HEK293 (cell line): ENCODE data around the gene CYB561D2.

ENCODE experiments used
- FEZF1 ChIP-seq: fragments of 450-650 bp; formaldehyde crosslinking; IDR thresholded peaks from 2 replicates; pipeline ENCODE4 v1.5.1; 2016; ENCODE audit warnings: missing biosample characterization, missing genetic modification characterization
- GLIS2 ChIP-seq: fragments of 450-650 bp; formaldehyde crosslinking; IDR thresholded peaks from 2 replicates; pipeline ENCODE4 v1.5.1; 2016; ENCODE audit warnings: missing biosample characterization, missing genetic modification characterization
- RBAK ChIP-seq: fragments of 450-650 bp; formaldehyde crosslinking; IDR thresholded peaks from 2 replicates; pipeline ENCODE4 v1.5.1; 2016; ENCODE audit warnings: missing biosample characterization, missing genetic modification characterization
- SALL2 ChIP-seq: fragments of 450-650 bp; formaldehyde crosslinking; IDR thresholded peaks from 2 replicates; pipeline ENCODE4 v1.5.0; 2017; ENCODE audit warnings: missing biosample characterization, mild to moderate bottlenecking, missing genetic modification characterization, borderline replicate concordance
- SP2 ChIP-seq: fragments of 450-650 bp; formaldehyde crosslinking; IDR thresholded peaks from 2 replicates; pipeline ENCODE4 v1.5.1; 2016; ENCODE audit warnings: missing biosample characterization, missing genetic modification characterization
- WT1 ChIP-seq: fragments of 450-650 bp; formaldehyde crosslinking; IDR thresholded peaks from 2 replicates; pipeline ENCODE4 v1.5.1; 2016; ENCODE audit warnings: missing biosample characterization, missing genetic modification characterization
- ZBTB17 ChIP-seq: fragments of 450-650 bp; formaldehyde crosslinking; IDR thresholded peaks from 2 replicates; pipeline ENCODE4 v1.5.1; 2016; ENCODE audit warnings: missing biosample characterization, missing genetic modification characterization
- ZBTB8A ChIP-seq: fragments of 450-650 bp; formaldehyde crosslinking; IDR thresholded peaks from 2 replicates; pipeline ENCODE4 v1.5.1; 2016; ENCODE audit warnings: missing biosample characterization, missing genetic modification characterization
- ZFHX2 ChIP-seq: fragments of 450-650 bp; formaldehyde crosslinking; conservative IDR thresholded peaks from 2 replicates; pipeline ENCODE4 v1.5.1; 2016; ENCODE audit warnings: missing biosample characterization, missing genetic modification characterization
- ZFP37 ChIP-seq: fragments of 450-650 bp; formaldehyde crosslinking; IDR thresholded peaks from 2 replicates; pipeline ENCODE4 v1.5.1; 2016; ENCODE audit warnings: missing biosample characterization, missing genetic modification characterization
- ZNF239 ChIP-seq: fragments of 450-650 bp; formaldehyde crosslinking; IDR thresholded peaks from 2 replicates; pipeline ENCODE4 v1.5.1; 2016; ENCODE audit warnings: missing biosample characterization, missing genetic modification characterization
- ZNF24 ChIP-seq: fragments of 450-650 bp; formaldehyde crosslinking; IDR thresholded peaks from 2 replicates; pipeline ENCODE4 v1.5.1; 2016; ENCODE audit warnings: missing biosample characterization, missing genetic modification characterization
- ZNF248 ChIP-seq: fragments of 450-650 bp; formaldehyde crosslinking; IDR thresholded peaks from 2 replicates; pipeline ENCODE4 v1.5.1; 2017; ENCODE audit warnings: missing biosample characterization, missing genetic modification characterization
- ZNF394 ChIP-seq: fragments of 450-650 bp; formaldehyde crosslinking; IDR thresholded peaks from 2 replicates; pipeline ENCODE4 v1.5.1; 2016; ENCODE audit warnings: missing biosample characterization, missing genetic modification characterization, mild to moderate bottlenecking, moderate library complexity, borderline replicate concordance
- ZNF426 ChIP-seq: fragments of 450-650 bp; formaldehyde crosslinking; IDR thresholded peaks from 2 replicates; pipeline ENCODE4 v1.5.1; 2017; ENCODE audit warnings: missing biosample characterization, missing genetic modification characterization, mild to moderate bottlenecking, inconsistent platforms, moderate library complexity
- ZNF510 ChIP-seq: fragments of 450-650 bp; formaldehyde crosslinking; IDR thresholded peaks from 2 replicates; pipeline ENCODE4 v1.5.1; 2018; ENCODE audit warnings: mild to moderate bottlenecking, missing genetic modification characterization, missing biosample characterization; ENCODE audit not compliant: insufficient replicate concordance
- ZNF530 ChIP-seq: fragments of 450-650 bp; formaldehyde crosslinking; IDR thresholded peaks from 2 replicates; pipeline ENCODE4 v1.5.1; 2016; ENCODE audit warnings: low read depth, missing biosample characterization, missing genetic modification characterization
- ZNF544 ChIP-seq: fragments of 450-650 bp; formaldehyde crosslinking; IDR thresholded peaks from 2 replicates; pipeline ENCODE4 v1.5.0; 2017; ENCODE audit warnings: missing biosample characterization, missing genetic modification characterization
- ZNF560 ChIP-seq: fragments of 450-650 bp; formaldehyde crosslinking; IDR thresholded peaks from 2 replicates; pipeline ENCODE4 v1.5.1; 2017; ENCODE audit warnings: missing biosample characterization, missing genetic modification characterization, borderline replicate concordance
- ZNF830 ChIP-seq: fragments of 450-650 bp; IDR thresholded peaks from 2 replicates; pipeline ENCODE4 v1.5.0; 2018; ENCODE audit warnings: missing biosample characterization, missing genetic modification characterization, low read depth, mild to moderate bottlenecking, moderate library complexity
- ZXDB ChIP-seq: fragments of 450-650 bp; formaldehyde crosslinking; IDR thresholded peaks from 2 replicates; pipeline ENCODE4 v1.5.1; 2016; ENCODE audit warnings: missing biosample characterization, missing genetic modification characterization
- TF ChIP-seq, protein P1 (sequence below): fragments of 450-650 bp; formaldehyde crosslinking; IDR thresholded peaks from 2 replicates; pipeline ENCODE4 v1.5.1; 2016; ENCODE audit warnings: missing biosample characterization, missing genetic modification characterization, borderline replicate concordance
- TF ChIP-seq, protein P2 (sequence below): fragments of 450-650 bp; formaldehyde crosslinking; IDR thresholded peaks from 2 replicates; pipeline ENCODE4 v1.5.1; 2016; ENCODE audit warnings: missing biosample characterization, missing genetic modification characterization
- TF ChIP-seq, protein P3 (sequence below): fragments of 450-650 bp; formaldehyde crosslinking; IDR thresholded peaks from 2 replicates; pipeline ENCODE4 v1.5.1; 2016; ENCODE audit warnings: missing biosample characterization, missing genetic modification characterization
- TF ChIP-seq, protein P4 (sequence below): fragments of 450-650 bp; formaldehyde crosslinking; conservative IDR thresholded peaks from 2 replicates; pipeline ENCODE4 v1.5.1; 2016; ENCODE audit warnings: low read depth, missing biosample characterization, missing genetic modification characterization
- TF ChIP-seq, protein P5 (sequence below): fragments of 450-650 bp; formaldehyde crosslinking; IDR thresholded peaks from 2 replicates; pipeline ENCODE4 v1.5.1; 2016; ENCODE audit warnings: missing biosample characterization, missing genetic modification characterization, low read depth
- TF ChIP-seq, protein P6 (sequence below): fragments of 450-650 bp; formaldehyde crosslinking; IDR thresholded peaks from 2 replicates; pipeline ENCODE4 v1.5.1; 2016; ENCODE audit warnings: missing biosample characterization, missing genetic modification characterization
- TF ChIP-seq, protein P7 (sequence below): fragments of 450-650 bp; formaldehyde crosslinking; IDR thresholded peaks from 2 replicates; pipeline ENCODE4 v1.5.1; 2016; ENCODE audit warnings: missing biosample characterization, missing genetic modification characterization

The CYB561D2 gene

DNA sequence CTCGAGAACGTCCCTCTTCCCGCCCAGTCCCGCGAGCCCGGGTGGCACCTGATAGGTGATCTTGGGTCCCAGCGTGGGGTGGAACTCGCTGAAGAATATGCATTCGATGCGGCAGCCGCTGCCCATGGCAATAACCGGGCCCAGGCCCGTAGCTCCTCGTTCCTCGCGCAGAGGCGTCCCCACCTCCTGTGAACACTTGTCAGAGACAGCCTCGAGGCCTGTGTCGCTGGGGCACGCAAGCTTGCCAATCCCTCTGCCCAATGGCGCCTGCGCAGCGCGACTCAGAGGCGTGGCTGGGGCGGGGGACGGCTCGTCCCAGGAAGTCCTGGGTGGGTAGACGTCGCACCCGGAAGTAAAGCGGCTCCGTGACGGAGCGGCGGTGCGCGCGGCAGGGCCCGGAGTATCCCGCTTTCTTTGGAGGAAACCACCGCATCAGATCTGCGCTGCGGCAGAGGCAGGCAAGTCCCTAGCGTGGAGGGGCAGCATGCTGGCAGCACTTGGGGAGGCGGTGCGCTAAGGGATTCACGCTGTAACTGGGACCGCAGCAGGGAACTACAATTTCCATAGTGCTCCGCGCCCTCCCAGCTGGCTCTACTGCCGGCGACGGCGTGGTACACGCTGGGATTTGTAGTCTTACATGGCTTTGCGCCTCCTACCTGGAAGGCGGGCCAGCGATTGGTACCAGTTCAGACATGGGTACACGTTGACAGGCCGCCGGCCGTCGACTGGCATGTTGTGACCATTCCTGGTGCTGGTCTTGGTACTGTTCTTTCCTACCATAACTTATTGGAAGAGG lies at the start of gene CYB561D2, which contains the start of gene NPRL2 (continued):
- TF ChIP-seq, protein P1, sequence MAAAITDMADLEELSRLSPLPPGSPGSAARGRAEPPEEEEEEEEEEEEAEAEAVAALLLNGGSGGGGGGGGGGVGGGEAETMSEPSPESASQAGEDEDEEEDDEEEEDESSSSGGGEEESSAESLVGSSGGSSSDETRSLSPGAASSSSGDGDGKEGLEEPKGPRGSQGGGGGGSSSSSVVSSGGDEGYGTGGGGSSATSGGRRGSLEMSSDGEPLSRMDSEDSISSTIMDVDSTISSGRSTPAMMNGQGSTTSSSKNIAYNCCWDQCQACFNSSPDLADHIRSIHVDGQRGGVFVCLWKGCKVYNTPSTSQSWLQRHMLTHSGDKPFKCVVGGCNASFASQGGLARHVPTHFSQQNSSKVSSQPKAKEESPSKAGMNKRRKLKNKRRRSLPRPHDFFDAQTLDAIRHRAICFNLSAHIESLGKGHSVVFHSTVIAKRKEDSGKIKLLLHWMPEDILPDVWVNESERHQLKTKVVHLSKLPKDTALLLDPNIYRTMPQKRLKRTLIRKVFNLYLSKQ (tag by site-specific recombination), result no peak
- TF ChIP-seq ZFP37, result no peak
- TF ChIP-seq, protein P2, sequence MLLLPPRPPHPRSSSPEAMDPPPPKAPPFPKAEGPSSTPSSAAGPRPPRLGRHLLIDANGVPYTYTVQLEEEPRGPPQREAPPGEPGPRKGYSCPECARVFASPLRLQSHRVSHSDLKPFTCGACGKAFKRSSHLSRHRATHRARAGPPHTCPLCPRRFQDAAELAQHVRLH (tag by site-specific recombination), result peak; percentile 77; the same call in 1 of the 2 replicates
- peak; percentile 97 for TF ChIP-seq ZNF394 (tag by site-specific recombination)
- TF ChIP-seq ZXDB, result peak; percentile 72
- TF ChIP-seq ZNF544, result no peak
- no peak for TF ChIP-seq ZNF560 (tag by site-specific recombination)
- peak; percentile 38; the same call in 1 of the 2 replicates for TF ChIP-seq ZBTB8A (tag by site-specific recombination)
- TF ChIP-seq ZNF248 (tag by site-specific recombination), result no peak
- no peak for TF ChIP-seq WT1 (tag by site-specific recombination)
- no peak for TF ChIP-seq ZNF530
- TF ChIP-seq SP2, result peak; percentile 86
- no peak for TF ChIP-seq RBAK (tag by site-specific recombination)
- TF ChIP-seq, protein P3, sequence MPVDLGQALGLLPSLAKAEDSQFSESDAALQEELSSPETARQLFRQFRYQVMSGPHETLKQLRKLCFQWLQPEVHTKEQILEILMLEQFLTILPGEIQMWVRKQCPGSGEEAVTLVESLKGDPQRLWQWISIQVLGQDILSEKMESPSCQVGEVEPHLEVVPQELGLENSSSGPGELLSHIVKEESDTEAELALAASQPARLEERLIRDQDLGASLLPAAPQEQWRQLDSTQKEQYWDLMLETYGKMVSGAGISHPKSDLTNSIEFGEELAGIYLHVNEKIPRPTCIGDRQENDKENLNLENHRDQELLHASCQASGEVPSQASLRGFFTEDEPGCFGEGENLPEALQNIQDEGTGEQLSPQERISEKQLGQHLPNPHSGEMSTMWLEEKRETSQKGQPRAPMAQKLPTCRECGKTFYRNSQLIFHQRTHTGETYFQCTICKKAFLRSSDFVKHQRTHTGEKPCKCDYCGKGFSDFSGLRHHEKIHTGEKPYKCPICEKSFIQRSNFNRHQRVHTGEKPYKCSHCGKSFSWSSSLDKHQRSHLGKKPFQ (tag by site-specific recombination), result no peak
- no peak for TF ChIP-seq ZNF510 (tag by site-specific recombination)
- no peak for TF ChIP-seq ZNF24 (tag by site-specific recombination)
- TF ChIP-seq, protein P4, sequence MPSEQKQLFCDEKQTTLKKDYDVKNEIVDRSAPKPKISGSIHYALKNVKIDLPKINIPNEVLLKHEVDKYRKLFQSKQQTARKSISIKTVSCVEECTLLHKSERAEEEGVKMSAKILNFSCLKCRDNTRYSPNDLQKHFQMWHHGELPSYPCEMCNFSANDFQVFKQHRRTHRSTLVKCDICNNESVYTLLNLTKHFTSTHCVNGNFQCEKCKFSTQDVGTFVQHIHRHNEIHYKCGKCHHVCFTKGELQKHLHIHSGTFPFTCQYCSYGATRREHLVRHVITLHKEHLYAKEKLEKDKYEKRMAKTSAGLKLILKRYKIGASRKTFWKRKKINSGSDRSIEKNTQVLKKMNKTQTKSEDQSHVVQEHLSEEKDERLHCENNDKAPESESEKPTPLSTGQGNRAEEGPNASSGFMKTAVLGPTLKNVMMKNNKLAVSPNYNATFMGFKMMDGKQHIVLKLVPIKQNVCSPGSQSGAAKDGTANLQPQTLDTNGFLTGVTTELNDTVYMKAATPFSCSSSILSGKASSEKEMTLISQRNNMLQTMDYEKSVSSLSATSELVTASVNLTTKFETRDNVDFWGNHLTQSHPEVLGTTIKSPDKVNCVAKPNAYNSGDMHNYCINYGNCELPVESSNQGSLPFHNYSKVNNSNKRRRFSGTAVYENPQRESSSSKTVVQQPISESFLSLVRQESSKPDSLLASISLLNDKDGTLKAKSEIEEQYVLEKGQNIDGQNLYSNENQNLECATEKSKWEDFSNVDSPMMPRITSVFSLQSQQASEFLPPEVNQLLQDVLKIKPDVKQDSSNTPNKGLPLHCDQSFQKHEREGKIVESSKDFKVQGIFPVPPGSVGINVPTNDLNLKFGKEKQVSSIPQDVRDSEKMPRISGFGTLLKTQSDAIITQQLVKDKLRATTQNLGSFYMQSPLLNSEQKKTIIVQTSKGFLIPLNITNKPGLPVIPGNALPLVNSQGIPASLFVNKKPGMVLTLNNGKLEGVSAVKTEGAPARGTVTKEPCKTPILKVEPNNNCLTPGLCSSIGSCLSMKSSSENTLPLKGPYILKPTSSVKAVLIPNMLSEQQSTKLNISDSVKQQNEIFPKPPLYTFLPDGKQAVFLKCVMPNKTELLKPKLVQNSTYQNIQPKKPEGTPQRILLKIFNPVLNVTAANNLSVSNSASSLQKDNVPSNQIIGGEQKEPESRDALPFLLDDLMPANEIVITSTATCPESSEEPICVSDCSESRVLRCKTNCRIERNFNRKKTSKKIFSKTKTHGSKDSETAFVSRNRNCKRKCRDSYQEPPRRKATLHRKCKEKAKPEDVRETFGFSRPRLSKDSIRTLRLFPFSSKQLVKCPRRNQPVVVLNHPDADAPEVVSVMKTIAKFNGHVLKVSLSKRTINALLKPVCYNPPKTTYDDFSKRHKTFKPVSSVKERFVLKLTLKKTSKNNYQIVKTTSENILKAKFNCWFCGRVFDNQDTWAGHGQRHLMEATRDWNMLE (tag by site-specific recombination), result peak; percentile 82
- peak; percentile 69; the same call in 1 of the 2 replicates for TF ChIP-seq ZBTB17 (tag by site-specific recombination)
- TF ChIP-seq ZNF426 (tag by site-specific recombination), result no peak
- no peak for TF ChIP-seq ZNF239 (tag by site-specific recombination)
- TF ChIP-seq ZNF830 (tag by site-specific recombination), result no peak
- TF ChIP-seq, protein P5, sequence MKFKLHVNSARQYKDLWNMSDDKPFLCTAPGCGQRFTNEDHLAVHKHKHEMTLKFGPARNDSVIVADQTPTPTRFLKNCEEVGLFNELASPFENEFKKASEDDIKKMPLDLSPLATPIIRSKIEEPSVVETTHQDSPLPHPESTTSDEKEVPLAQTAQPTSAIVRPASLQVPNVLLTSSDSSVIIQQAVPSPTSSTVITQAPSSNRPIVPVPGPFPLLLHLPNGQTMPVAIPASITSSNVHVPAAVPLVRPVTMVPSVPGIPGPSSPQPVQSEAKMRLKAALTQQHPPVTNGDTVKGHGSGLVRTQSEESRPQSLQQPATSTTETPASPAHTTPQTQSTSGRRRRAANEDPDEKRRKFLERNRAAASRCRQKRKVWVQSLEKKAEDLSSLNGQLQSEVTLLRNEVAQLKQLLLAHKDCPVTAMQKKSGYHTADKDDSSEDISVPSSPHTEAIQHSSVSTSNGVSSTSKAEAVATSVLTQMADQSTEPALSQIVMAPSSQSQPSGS, result no peak
- TF ChIP-seq, protein P6, sequence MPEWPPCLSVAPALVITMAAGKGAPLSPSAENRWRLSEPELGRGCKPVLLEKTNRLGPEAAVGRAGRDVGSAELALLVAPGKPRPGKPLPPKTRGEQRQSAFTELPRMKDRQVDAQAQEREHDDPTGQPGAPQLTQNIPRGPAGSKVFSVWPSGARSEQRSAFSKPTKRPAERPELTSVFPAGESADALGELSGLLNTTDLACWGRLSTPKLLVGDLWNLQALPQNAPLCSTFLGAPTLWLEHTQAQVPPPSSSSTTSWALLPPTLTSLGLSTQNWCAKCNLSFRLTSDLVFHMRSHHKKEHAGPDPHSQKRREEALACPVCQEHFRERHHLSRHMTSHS (tag by site-specific recombination), result no peak
- no peak for TF ChIP-seq ZFHX2
- TF ChIP-seq, protein P7, sequence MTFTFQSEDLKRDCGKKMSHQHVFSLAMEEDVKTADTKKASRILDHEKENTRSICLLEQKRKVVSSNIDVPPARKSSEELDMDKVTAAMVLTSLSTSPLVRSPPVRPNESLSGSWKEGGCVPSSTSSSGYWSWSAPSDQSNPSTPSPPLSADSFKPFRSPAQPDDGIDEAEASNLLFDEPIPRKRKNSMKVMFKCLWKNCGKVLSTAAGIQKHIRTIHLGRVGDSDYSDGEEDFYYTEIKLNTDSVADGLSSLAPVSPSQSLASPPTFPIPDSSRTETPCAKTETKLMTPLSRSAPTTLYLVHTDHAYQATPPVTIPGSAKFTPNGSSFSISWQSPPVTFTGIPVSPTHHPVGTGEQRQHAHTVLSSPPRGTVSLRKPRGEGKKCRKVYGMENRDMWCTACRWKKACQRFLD (tag by site-specific recombination), result no peak
- TF ChIP-seq SALL2 (tag by site-specific recombination), result no peak
- TF ChIP-seq GLIS2 (tag by site-specific recombination), result no peak
- no peak for TF ChIP-seq FEZF1 (tag by site-specific recombination)
